RPMI8226 (cell line): Measurements from ENCODE around the gene MTG1.
"Not testable (repeated sequence)": the region's sequence is repeated elsewhere in the genome, so short reads cannot be mapped to it uniquely, and the experiment has no call there.

Experiments used
- DNase-seq: peaks from one replicate; pipeline ENCODE4 v3.0.0-alpha.2; 2015

Gene MTG1

DNA sequence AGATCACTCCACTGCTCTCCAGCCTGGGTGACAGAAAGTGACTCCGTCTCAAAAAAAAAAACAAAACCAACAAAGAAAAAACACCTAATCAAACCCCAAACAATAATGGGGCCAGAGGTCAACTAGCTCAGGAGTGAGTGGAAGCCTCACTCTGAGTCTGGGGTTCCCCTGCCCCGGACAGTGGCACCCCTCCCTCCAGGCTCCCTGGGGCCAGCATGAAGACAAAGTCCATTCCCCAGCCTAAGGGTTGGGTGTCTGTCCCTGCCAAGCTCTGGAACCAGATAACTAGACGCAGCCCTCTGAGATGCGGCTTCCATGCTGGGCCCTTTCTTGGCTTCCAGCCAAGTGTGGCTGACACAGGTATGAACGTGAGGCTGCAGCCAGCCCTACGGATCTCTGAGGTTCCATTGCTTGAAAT is 34.4 kb upstream of the MTG1 start:
- peak; percentile 20 for DNase-seq

DNA sequence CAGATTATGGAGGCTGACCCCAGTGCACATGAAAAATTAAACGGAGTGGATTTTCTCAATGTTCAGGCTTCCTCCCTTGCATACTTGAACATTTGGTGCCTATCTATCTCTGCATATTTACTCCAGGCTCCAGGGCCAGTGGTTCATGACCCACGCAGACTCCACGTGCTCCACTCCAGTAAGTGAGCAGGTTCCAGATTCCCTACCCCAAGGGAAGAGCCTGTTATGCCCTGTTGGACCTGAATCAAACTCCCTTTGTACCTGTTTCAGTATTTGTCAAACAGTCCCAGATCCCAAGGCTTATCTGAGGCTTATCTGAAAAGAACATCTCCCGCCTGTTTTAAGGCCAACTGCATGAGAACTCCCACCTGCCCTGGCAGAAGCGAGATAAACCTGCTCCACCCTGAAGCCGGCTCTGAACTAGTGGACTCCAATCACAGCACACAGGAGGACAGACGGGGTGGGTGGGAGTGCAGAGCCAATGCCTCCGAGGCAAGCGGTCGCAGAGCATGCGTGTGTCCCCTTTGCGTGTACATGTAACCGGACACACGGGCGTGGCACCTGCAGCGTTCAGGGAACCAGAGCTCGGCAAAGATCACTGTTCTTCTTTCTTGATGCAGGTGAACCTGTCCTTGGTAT is 33.9 kb upstream of the MTG1 start:
- no peak for DNase-seq

DNA sequence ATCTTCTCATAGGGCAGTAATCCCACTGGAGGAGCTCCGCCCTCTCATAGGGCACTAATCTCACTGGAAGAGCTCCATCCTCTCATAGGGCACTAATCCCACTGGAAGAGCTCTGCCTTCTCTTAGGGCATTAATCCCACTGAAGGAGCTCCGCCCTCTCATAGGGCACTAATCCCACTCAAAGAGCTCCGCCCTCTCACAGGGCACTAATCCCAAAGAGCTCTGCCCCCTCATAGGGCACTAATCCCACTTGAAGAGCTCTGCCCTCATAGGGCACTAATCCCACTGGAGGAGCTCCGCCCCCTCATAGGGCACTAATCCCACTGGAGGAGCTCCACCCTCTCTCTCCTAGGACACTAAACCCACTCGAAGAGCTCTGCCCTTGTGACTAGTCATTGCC is 32.7 kb upstream of the MTG1 start:
- no peak for DNase-seq

DNA sequence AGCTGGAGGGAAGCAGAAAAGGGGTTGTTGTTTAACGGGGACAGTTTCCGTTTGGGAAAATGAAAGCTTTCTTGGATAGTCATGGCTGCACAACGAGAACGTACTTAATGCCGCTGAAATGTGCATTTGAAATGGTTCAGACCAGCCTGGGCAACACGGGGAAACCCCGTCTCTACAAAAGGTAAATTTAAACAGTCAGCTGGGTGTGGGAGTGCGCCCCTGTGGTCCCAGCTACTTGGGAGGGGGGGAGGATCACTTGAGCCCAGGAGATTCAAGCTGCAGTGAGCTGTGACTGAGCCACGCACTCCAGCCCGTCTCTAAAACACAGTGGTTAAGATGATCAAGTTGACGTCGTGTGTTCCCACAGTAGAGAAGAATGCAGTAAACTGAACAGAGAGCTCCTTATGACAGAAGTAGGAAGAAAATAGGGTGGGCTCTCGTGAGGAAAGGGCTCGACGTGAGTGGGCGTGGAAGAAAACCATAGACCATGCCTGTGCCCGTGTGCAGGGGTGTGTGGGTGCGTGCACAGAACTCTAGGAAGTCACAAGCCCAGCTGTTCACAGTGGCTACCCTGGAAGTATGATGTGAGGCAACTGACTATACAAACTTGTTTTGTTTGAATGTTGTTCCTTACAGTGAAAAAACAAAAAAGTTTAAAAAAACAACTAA is 32.0 kb upstream of the MTG1 start:
- no peak for DNase-seq

DNA sequence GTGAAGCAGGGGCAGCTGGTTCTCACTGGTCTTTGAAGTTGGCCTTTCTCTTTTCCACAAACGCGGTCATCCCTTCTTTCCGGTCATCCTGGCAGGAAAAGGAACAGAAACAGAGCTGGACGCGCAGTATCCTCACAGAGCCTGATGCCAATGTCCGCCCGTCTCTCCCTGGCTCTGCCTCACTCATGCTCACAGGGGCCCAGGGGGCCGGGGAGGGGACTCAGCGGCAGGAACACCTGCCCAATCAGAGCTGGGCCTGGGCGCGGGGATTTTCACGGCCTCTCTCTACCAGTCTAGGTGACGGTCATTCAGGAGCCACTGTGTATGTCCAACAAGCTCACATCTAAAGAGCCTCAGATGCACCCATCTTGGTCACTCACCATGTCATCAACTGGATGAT is 31.1 kb upstream of the MTG1 start:
- no peak for DNase-seq

DNA sequence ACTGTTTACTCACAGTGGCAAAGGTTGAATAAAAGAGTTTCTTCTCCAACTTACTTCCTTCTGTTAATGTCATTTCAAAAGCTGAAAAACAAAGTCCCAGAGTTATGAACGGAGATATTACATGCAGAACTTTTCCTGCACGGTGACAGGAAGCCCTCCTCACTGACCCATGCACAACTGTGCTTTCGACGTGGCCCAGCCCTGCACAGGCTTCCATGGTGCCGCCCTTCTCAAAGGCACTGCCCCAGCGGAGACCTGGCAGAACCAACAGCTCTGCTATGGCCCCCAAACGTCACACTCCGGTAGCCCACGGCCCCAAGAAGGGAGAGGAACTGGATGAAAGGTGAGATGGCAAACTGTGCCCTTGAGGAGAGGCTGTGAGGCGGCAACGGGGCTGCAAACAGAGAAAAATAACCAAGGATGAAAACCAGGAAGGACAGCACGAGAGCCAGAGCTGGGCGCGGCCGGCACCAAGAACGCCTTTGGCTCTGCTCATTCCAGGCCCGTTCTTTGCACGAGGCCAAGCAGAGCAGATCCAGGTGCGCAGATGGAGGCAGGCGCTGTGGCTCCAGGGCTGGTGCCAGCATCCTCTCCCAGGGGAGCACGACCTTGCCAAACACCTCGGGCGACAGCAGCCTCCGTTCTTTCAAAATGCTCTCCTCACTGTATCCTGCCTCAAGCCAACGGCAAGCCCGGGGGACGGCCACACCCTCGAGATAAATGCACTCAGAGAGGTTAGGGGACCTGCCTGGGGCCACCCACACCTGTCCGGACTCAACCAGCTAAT is 29.1 kb upstream of the MTG1 start:
- DNase-seq = no peak

DNA sequence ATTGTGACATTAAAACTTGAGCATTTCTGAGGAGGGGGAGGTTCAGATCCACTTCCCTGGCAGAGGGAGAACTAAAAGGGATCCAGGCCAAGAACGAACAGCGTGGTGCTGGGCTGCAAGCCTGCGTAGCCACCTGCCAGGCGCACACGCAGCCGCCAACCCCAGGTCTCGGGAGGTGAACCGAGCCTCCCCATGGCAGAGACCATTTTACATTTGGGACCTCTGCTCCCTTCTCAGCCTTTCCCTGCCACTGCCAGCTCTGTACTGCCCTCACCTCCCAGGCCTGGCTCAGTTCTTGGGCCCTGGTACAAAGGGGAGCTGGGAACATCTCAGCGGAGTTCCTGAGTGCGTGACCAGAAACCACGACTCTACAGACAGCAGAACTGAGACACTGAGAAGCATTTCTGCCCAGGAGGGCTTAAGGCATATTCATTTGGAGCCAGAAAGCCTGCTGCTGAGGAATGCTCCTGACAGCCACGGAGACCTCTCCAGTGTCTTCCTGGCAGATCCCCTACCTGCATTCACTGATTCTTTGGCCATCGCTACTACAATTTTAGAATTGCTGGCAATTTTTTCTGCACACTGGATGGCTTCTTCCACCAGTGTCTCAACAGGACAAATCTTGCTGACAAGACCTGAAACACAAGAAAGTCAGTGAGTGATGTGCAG is 28.4 kb upstream of the MTG1 start:
- DNase-seq = no peak

DNA sequence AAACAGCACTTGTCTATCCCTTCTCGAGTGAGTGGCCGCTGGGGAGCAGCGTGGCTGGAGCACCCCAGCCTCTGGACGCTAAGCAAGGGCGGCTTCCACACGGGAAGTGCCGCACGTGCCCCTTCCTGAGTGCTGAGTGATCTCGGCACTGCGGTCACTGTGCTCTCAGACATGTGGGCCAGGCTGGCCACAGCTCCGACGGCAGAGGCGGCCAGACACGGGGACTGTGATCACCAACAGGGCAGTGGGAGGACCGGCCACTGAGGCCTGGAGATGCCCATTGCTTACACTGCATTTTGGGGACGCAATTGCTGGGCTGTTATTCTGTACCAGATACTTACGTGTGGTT is 27.9 kb upstream of the MTG1 start:
- DNase-seq = no peak

DNA sequence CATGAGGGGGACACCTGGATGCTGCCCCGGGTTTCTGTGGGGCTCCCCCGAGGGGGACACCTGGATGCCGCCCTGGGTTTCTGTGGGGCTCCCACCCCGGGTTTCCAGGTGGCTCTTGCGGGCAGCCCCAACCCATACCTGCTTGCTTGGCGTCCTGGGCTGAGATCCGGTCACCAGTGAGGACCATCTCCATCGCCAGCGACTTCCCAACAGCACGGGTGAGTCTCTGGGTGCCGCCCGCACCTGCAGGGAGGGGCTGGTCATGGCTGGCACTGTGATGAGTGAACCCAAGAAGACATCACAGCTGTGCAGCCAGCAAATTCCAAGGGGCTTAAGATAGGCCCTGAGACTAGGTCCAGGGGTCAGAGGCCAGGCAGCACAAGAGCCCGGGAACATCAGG is 27.2 kb upstream of the MTG1 start:
- no peak for DNase-seq

DNA sequence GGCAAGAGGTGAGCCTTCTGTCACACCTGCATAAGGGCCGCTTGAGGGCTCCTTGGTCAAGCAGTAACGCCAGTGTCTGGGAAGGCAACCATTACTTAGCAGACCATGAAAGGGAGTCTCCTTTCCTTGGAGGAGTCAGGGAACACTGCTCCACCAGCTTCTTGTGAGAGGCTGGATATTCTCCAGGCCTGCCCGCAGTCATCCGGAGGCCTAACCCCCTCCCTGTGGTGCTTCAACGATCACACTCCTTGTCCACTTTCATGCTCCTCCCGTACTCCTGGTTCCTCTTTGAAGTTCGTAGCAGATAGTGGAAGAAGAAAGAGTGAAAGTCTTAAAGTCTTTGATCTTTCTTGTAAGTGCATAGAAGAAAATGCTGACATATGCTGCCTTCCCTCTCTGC is 26.5 kb upstream of the MTG1 start:
- DNase-seq = not testable (repeated sequence)

DNA sequence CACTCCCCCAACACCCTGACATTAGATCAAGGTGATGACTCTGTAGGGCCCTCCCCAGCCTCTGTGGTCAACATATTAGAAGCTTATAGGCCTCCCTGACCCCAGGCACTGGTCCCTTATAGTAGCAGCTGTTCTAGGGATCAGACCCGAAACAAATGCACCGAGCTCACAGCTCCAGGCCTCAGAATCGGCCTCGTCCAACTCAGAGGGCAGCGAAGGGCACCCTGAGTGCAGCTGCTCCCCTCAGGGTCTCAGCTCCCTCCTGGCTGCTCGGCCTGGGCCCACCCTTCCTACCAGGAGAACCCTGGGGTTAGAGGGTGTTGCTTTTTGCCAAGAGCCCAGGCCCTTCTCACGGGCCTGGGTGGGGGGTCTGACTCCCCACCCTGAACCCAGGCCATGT is 25.8 kb upstream of the MTG1 start:
- DNase-seq = no peak

DNA sequence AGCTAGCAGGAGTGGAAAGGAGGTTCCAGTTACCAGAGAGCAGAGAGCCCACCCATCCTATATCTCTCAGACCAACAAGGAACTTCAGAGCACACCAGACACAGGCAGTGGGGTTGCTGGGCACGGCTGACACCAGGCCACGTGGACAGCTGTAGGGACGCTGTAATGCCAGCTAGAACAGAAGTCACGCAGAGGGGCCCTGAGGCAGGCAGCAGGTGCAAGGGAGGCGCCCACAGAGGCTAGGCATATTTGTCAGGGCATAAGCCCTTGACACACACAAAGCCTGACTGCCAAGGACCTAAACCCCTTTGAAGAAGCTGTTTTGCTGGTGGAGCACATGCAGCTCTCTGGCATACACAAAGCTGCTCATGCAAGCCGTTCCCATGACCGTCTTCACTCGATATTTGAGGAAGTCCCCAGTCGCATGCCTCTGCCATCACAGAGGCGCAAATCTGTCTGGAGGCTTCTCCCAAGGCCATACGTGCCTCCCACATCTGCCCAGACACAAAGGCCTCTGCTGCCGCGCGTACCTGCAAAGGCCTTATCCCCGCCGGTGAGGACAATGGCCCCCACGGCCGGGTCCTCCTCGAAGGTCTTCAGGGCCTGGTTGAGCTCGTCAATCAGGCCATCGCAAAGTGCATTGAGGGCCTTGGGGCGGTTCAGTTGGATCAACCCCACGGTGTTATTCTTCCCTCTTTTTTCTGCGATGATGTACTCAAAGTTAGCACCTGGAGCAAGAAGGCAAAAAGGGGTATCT is 23.7 kb upstream of the MTG1 start:
- DNase-seq = no peak

DNA sequence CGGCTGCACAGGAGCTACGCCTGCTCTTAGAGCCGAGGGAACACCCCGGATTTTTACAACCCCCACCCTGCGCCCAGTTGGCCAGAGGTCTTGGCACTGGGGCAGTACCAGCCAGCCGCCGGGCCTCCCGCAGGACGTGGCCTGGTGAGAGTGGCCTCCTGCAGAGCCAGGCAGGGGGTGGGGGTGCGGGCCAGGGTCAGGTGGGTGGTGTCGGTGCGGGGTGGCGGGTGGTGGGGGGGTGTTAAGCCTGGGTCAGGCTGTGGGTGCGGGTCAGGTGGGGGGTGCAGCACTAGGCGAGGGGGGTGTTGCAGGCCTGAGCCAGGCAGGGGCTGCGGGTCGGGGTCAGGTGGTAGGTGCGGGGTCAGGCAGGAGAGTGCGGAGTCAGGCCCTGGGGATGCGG is 21.4 kb upstream of the MTG1 start:
- DNase-seq = no peak

DNA sequence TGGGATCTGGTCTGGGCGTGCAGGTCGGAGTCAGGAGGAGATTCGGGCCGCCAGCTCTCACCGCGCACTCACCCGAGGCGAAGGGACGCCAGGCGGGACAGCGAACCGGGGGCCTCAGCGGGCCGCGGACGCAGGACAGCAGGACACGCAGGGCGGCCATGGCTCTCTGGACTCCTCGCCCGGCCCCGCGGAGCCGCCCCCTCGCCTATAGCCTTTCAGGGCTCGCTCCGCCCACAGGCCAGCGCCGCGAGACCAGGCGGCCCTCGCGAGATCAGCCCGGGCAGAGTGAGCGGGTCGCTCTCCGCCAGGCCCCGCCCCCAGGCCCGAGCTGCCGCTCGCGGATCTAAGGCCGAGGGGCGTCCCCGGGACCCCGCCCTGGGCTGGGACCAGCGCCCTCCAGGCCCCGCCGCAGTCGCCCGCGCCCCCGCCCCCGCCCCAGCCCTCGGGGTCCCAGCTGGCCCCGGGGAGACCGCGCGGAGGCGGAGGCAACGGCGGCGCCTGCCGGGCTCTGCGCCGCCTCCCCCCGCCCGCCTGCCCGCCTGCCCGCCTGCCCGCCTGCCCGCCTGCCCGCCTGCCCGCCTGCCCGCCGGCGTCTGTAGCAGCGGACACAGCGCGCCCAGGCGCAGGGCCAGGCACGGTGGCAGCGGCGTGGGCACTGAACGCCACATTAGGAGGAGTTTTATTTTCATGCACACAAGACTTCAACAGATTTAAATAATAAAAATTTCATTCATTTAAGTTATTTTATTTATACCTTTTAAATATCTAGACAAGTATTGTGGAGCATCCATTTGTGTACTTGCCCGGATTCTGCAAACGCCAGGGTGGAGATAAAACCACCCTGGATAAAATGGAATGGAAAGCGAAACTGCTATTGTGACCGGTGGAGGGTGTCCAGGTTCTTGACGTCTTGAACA is 20.5 kb upstream of the MTG1 start, which contains the start of gene ECHS1:
Gene ECHS1 (minus strand): TSS at position 181 of the 917 bp plus-strand sequence. CDS start 21 bp downstream, at position 160.
- DNase-seq = peak; percentile 80

DNA sequence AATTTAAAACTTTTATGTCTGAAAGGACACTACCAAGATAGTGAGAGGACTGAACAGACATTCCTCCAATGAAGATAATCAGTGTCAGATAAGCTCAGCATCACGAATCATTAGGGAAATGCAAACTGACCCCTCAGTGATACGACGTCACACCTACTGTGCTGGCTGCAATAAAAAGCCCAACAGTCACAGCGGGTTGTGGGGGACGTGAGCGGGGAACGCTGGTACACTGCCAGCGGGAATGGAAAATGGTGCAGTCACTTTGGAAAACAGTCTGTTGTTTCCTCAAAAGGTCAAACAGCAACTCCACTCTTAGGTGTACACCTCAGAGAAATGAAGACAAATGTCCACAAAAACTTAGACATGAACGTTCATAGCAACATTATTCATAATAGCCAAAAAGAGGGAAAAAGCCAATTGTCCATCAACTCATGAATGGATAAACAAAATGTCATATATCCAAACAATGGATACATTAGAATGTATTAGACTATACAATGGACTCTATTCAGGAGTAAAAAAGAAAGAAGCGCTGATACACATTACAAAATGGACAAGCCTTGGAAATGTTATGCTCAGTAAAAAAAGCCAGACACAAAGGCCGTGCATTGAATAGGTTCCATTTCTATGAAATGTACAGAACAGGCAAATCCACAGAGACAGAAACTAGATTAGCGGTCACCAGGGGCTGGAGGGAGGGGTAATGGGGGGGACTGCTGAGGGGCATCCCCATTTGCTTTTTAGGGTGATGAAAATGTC is 18.4 kb upstream of the MTG1 start:
- DNase-seq = no peak

DNA sequence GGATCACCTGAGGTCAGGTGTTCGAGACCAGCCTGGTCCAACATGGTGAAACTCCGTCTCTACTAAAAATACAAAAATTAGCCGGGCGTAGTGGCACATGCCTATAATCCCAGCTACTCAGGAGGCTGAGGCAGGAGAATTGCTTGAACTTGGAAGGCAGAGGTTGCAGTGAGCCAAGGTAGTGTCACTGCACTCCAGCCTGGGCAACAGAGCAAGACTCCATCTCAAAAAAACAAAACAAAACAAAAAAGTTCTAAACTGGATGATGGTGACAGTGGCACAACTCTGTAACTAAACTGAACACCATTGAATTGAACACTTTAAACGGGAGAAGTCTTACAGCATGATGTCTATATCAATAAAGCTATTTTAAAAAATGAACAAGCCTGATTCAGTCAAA is 17.8 kb upstream of the MTG1 start:
- not testable (repeated sequence) for DNase-seq

DNA sequence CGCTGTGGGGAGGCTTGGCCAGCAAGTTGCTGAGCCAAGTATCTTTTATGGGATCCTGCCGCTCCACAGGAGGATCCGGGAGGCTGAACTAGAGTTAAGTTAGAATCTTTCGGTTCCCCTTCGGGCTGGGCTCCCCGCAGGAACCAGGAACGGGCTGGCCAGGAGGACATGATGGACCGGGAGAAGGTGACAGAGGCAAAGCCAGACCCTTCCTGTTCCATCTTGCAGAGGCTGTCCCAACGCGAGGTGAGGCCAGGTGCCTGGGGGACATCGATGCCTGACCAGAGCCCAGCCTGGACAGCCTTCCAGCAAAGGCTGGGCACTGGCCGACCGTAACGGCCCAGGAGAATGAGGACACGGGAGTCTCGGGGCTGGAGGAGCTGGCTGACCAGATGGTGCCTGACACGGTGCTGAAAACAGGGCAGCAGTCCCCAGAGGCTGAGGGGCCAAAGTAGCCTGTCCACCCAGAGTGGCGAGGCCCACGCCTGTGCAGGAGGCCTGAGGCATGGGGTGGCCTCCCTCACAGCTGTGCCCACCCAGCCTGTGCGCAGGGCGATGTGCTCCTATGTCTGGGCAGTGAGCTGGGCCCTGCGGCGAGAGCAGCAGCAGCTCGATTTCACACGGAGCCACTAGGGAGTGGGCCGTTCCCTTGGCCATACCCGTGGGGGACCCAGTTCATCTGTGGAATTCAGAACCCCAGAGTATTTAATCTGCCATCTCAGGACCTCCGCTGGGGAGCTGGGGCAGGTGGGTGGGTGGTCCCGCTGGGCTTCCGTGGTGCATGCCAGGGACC is 16.7 kb upstream of the MTG1 start:
- no peak for DNase-seq

DNA sequence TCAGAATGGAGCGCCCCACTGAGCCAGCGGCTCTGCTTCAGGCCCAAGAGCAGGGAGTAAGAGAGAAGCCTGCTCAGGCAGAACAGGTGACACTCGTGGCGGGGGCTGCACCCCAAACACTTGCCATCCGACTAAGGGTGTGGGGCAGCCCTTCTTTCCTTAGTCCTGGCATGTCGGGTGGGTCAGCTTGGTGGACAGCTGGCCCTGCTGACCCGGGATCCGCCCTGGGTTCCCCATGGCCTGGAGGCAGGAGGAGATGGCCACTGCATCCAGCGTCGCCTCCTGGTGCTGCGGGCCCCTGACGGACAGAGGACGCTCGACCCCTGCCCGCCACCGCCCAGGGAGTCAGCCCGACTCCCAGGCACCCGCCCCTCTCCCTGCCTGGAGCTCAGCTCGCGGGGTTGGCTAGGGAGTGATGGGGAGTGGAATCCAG is 16.1 kb upstream of the MTG1 start:
- DNase-seq = no peak

DNA sequence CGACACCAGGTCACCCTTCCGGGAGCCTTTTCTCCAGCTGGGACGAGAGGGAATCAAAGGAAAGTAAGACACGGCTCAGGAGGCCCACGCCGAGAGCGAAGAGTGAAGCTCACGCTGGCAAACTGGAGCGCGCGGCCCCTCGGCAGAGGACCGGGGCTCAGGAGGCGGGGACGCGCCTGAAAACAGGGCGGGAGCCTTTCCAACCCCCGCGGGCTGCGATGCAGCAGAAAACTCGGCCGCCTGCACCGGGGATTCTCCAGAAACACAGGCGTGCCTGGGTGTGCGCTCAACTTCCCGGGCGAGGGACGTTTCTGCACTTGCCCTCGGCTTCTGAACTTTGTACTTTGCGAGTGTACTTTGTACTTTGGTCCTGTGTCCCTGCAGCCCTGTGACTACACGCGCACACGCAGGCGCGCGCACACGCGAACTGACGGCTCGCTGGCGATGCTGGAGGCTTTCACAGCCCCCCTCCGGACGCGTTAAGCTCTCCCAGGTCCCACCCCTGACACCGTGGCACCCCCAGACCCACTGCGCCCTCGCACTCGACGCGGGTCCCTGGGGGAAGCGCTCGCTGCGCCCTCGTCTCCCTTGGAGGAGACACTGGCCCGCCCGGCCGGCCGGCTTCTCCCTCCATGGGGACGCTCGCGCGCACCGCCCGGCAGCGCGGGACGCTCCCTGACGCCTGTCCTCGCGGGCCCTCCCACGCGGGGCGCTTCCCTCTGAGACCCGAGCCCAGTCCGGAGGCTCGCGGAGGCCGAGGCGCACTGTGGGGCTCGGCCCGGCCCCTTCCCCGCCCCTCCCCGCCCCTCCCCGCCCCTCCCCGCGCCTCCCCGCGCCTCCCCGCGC is 15.5 kb upstream of the MTG1 start:
- peak; percentile 29 for DNase-seq
